Retina (tissue), 1 donor: ENCODE data around the gene OR10A7.
"Not testable (repeated sequence)": the region's sequence is repeated elsewhere in the genome, so short reads cannot be mapped to it uniquely, and the experiment has no call there.

Source experiments
- DNase-seq: peaks from one replicate; pipeline ENCODE4 v3.0.0-alpha.2; 2016

The OR10A7 gene

GRCh38 chr12:55220725-55221124 is at the start of gene OR10A7:
TSS of gene OR10A7 (plus strand) at chr12:55221025. CDS start at chr12:55221025, 0 bp downstream.
- DNase-seq, result no peak

DNA sequence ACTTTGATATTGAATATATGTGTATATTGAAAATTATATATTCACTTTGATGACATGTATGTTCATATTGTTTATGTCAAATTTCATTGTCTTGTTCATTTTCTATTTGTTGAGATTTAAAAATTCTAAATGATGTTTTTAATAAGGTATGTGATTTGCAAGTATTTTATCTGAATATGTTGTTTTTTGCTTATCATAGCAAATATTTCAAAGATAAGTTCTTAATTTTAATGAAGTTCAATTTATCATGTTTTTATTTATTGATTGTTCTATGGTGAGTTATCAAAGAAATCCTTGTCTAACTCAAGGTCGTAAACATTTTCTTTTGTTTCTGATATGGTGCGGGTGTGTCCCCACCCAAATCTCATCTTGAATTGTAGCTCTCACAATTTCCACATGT is 49.4 kb upstream of the OR10A7 start:
- DNase-seq, result no peak

DNA sequence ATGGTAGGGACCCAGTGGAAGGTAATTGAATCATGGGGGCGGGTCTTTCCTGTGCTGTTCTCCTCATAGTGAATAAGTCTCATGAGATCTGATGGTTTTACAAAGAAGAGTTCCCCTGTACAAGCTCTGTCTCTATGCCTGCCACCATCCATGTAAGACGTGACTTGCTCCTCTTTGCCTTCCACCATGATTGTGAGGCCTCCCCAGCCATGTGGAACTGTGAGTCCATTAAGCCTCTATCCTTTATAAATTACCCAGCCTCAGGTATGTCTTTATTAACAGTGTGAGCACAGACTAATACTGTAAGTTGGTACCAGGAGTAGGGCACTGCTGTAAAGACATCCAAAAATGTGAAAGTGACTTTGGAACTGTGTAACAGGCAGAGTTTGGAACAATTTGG is 49.0 kb upstream of the OR10A7 start:
- DNase-seq, result not testable (repeated sequence)

DNA sequence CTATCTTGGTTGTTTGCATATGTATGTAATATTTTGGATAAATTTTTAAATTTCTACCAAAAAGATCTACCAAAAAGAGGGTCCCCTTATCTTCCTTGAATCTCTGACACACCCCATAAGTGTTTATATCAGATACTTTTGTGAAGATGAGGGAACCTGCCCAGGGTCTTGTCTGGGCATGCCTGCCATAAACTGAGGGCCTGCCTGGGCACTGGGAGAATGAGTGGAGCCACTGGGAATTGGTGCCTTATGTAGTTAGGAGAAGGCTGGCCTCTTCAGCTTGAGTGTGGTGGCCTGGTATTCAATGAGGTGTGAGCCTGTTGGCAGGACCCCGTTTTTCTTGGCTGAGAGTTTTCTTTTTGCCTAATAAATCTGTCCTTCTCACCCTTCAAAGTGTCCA is 48.1 kb upstream of the OR10A7 start:
- no peak for DNase-seq

- no peak for DNase-seq
These were observed 47.4 kb upstream of the OR10A7 start for GRCh38 chr12:55173456-55173855.

GRCh38 chr12:55188573-55188972 is 32.3 kb upstream of the OR10A7 start:
- DNase-seq, result no peak

DNA sequence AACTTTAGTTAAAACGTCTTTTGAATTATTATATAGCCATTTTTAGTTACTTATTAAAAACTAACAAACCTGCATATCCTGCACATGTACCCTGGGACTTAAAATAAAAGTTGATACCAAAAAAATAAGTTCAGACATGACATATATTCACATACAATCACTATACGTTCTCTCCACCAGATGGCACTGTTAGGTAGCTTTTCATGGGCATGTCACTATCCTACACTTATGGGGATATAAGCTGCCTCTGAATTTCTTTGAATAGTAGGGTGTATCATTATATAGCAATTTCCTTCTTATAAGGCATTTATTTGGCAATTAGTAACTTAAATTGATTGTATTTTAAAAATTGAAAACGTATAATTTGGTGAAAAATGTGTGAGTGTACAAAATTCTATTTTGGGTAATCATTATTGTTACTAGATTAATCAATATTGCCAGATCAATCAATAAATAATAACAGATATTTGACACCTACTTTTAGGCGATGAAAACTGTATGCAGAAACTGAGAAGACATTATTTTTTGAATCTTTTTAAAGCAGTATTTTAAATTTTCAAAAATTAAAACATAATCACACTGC is 31.8 kb upstream of the OR10A7 start:
- peak; percentile 12 for DNase-seq

- DNase-seq, result no peak
These were observed 26.4 kb upstream of the OR10A7 start for GRCh38 chr12:55194382-55194781.

GRCh38 chr12:55226523-55226922 is 5.7 kb downstream of the OR10A7 start:
- DNase-seq, result no peak

DNA sequence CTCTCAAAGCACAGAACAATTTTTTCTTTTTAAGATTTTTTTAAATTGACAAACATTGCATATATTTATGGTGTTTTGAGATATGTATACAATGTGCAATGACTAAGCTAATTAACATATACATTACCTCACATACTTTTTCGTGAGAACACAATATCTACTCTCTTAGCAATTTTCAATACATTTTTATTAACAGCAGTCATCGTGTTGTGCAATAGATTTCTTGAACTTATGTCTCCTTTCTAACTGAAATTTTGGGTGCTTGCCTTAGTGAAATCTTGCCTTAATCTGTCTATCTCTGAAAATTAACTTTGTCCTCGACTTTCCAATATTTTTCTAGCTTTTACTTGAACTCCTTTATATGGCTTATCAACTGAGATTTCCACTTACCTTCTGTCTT is 6.8 kb downstream of the OR10A7 start:
- DNase-seq, result no peak

DNA sequence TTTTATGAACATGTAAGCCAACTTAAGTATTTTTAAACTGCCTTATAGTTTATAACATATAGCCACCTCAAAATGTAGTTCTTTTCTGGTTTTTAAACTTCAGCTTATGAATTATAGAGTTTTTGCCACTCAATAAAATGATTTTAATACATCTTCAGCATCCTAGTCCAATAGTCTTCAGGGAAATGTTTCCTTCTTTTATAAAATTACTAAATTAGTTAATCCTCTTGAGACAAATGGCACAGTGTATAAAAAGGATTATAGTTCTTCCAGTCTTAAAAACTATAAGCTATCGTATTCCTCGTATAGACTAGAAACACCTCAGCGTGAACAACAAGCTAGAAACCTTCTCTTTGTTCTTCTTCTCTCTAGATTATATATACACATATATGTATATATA is 23.5 kb downstream of the OR10A7 start, which contains the start of gene OR6C74:
Gene OR6C74, plus strand, starts transcription at position 301 of the 400 bp plus-strand sequence. CDS start 2,679 bp downstream, outside the sequence.
- no peak for DNase-seq

- no peak for DNase-seq
These were observed 25.3 kb downstream of the OR10A7 start for GRCh38 chr12:55246159-55246558.

DNA sequence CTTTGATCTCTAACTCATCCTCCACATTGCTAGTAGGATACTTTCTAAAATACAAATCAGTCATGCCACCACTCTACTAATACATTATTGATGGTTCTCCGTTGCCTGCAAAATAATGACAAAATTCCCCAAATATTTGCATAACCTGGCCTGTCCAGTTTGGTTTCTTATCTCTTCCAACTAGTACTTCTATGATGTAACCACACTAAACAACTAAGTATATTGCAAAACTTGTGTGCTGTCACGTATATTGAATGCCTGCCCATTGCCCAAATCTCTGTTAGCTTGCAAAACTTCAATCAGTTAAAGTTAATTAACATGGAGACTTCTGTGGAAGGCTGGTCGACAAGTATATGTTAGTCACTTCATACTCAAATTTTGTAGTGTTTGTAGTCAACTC is 30.1 kb downstream of the OR10A7 start:
- DNase-seq, result no peak

DNA sequence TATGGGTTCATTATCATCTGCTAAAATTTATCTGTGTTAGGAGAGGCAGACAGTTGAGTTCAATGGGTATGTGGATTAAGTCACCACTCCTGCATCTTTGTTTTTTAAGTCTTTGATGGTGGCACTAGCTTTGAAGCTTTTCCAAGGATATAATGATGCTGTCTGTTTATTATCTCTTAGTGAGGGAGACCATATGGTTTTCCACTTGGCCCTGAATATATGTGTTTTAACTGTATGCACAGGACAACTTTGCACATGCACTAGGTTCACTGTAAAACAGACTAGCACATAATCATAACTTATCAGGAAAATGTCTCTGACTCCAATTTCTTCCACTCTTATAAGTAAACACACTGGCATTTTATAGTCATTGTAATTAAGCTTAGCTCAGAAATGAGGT is 32.5 kb downstream of the OR10A7 start:
- DNase-seq, result no peak

- no peak for DNase-seq
These were observed 36.0 kb downstream of the OR10A7 start for GRCh38 chr12:55256831-55257230.

DNA sequence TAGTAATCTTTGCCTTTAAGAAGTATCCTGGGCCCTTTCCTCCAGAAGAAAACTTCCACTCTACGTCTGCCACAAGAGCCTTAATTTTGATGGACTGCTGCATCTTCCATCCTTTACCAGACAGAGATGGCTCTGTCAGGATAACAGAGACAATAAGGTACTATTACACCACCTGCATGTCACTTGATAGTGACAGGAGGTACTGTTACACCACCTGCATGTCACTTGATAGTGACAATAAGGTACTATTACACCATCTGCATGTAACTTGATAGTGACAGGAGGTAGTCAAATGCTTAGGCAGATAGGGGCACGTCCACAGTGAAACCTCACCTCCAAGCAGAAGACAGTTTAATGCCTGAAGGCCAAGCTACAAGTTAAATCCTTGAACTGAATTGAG is 37.5 kb downstream of the OR10A7 start:
- no peak for DNase-seq
